HepG2 (cell line): ENCODE results near the gene ARL5A. TPM values are rescaled to one million over a fixed set of nuclear protein-coding genes. Genes with fewer than 3 reads are reported as not detected.

Source experiments
- ATAC-seq: fragments of 200-7000 bp; cut with Tn5 transposase; 3 replicates; pipeline ENCODE4 v1.9.1; 2020; ENCODE audit warnings: mild to moderate bottlenecking, moderate library complexity
- BruUV-seq: library from RNA; stranded (reverse); fragments of 400-500 nt; replicated peaks from 2 replicates; lab custom pipeline; 2021; lab: Mats Ljungman, UMichigan
- CTCF ChIA-PET: fragments of 300-600 bp; formaldehyde crosslinking; extraction: SDS; loops from one replicate; lab custom pipeline; 2021; ENCODE audit warnings: low total read pairs, inconsistent platforms, low intra/inter-chr PET ratio; lab: Yijun Ruan, JAX
- POLR2A ChIA-PET: fragments of 350-600 bp; sonication (Branson Sonifier 250); formaldehyde crosslinking; loops from one replicate; lab custom pipeline; 2020; ENCODE audit warnings: antibody characterized with exemption, inconsistent platforms; lab: Yijun Ruan, JAX
- DNase-seq: peaks from one replicate; pipeline ENCODE4 v3.0.0-alpha.2; 2015; ENCODE audit warnings: low spot score
- FAIRE-seq: peaks from 3 replicates; lab custom pipeline; 2011; peaks lifted over from hg19 to GRCh38; lab: Jason Lieb, UNC
- H2AFZ ChIP-seq: one replicate; pipeline ENCODE4 v1.6.1; 2011; ENCODE audit warnings: low read length, inconsistent platforms
- H3K27ac ChIP-seq: fragments of 300-600 bp; 3 replicates; pipeline ENCODE4 v1.8.0; 2011; ENCODE audit warnings: mixed run types, mild to moderate bottlenecking, mixed read lengths, low read length, inconsistent platforms; ENCODE audit not compliant: insufficient read depth; ENCODE audit errors: extremely low read length
- H3K27me3 ChIP-seq, 2 experiments: fragments of 200-600 bp in 1 of 2; 2 replicates in 1 of 2; 3 replicates in 1 of 2; pipeline versions ENCODE4 v1.6.0 to v1.8.0; 2011; ENCODE audit warnings: low read length in 2 of 2, mild to moderate bottlenecking in 2 of 2, moderate library complexity in 2 of 2, inconsistent platforms in 1 of 2; ENCODE audit not compliant: insufficient read depth in 2 of 2, control insufficient read depth in 1 of 2
- H3K36me3 ChIP-seq, 2 experiments: fragments of 200-600 bp in 1 of 2; replicated peaks in 1 of 2; 2 replicates in 1 of 2; 3 replicates in 1 of 2; pipeline versions ENCODE4 v1.5.1 to v1.8.0; 2011; ENCODE audit warnings: low read length in 2 of 2, inconsistent platforms in 1 of 2; ENCODE audit not compliant: insufficient read depth in 2 of 2, control insufficient read depth in 1 of 2
- H3K4me1 ChIP-seq: 2 replicates; pipeline ENCODE4 v1.5.1; 2012; ENCODE audit warnings: low read length, inconsistent platforms; ENCODE audit not compliant: insufficient read depth
- H3K4me2 ChIP-seq: 2 replicates; pipeline ENCODE4 v1.6.0; 2011; ENCODE audit warnings: low read depth, low read length, inconsistent platforms
- H3K4me3 ChIP-seq, 3 experiments: fragments of 200-600 bp in 1 of 3; sonication (generic), shearing (Covaris generic) in 1 of 3; replicated peaks in 1 of 3; 2 replicates each; pipeline ENCODE4 v1.5.1; 2011 to 2016; ENCODE audit warnings: low read length in 3 of 3, inconsistent platforms in 2 of 3, low read depth in 2 of 3, mild to moderate bottlenecking in 2 of 3, control low read depth in 1 of 3, mixed read lengths in 1 of 3; ENCODE audit not compliant: insufficient read depth in 1 of 3
- H3K79me2 ChIP-seq: one replicate; pipeline ENCODE4 v1.6.1; 2011; ENCODE audit warnings: low read length, inconsistent platforms; ENCODE audit not compliant: insufficient read depth
- H3K9ac ChIP-seq: 2 replicates; pipeline ENCODE4 v1.6.0; 2011; ENCODE audit warnings: mild to moderate bottlenecking, low read depth, low read length, inconsistent platforms; ENCODE audit not compliant: insufficient read depth
- H3K9me3 ChIP-seq: 2 replicates; pipeline ENCODE4 v1.5.1; 2012; ENCODE audit warnings: mild to moderate bottlenecking, low read length
- H4K20me1 ChIP-seq: 2 replicates; pipeline ENCODE4 v1.6.0; 2011; ENCODE audit warnings: inconsistent platforms, mild to moderate bottlenecking, low read length, moderate library complexity; ENCODE audit not compliant: insufficient read depth
- AHDC1 ChIP-seq: sonication (generic); formaldehyde crosslinking; IDR thresholded peaks from 2 replicates; pipeline ENCODE4 v1.5.1; 2020; ENCODE audit warnings: mild to moderate bottlenecking, missing genetic modification reagents, borderline replicate concordance
- CREB1 ChIP-seq, 2 experiments: fragments of 450-650 bp in 1 of 2; IDR thresholded peaks; 2 replicates each; pipeline ENCODE4 v1.6.1; 2016 to 2017; ENCODE audit warnings: control low read depth in 1 of 2, mild to moderate bottlenecking in 1 of 2, missing compliant biosample characterization in 1 of 2, missing genetic modification characterization in 1 of 2
- FOXA1 ChIP-seq, 2 experiments: fragments of 450-650 bp in 1 of 2; sonication (generic) in 1 of 2; formaldehyde crosslinking in 1 of 2; IDR thresholded peaks; 2 replicates each; pipeline versions ENCODE4 v1.4.0 to v1.6.1; 2016 to 2020; ENCODE audit warnings: missing genetic modification reagents in 1 of 2
- FOXP1 ChIP-seq, 2 experiments: fragments of 450-650 bp in 1 of 2; IDR thresholded peaks; 2 replicates each; pipeline ENCODE4 v1.6.1; 2017 to 2018; ENCODE audit warnings: antibody characterized with exemption in 1 of 2
- PRDM4 ChIP-seq: sonication (generic); formaldehyde crosslinking; IDR thresholded peaks from 2 replicates; pipeline ENCODE4 v1.9.0; 2021; ENCODE audit warnings: missing genetic modification reagents, borderline replicate concordance
- SAP130 ChIP-seq: IDR thresholded peaks from 2 replicates; pipeline ENCODE4 v1.6.1; 2016; ENCODE audit warnings: low read depth
- SOX5 ChIP-seq: IDR thresholded peaks from 2 replicates; pipeline ENCODE4 v1.6.1; 2016; ENCODE audit warnings: borderline replicate concordance
- TEAD2 ChIP-seq: sonication (generic); formaldehyde crosslinking; IDR thresholded peaks from 2 replicates; pipeline ENCODE4 v1.9.0; 2021; ENCODE audit warnings: missing genetic modification reagents
- TEAD3 ChIP-seq: optimal IDR thresholded peaks from 2 replicates; pipeline ENCODE3; 2016; ENCODE audit warnings: borderline replicate concordance
- THAP11 ChIP-seq: IDR thresholded peaks from 2 replicates; pipeline ENCODE4 v1.6.1; 2016; ENCODE audit warnings: missing biosample characterization, missing genetic modification reagents
- THRA ChIP-seq: sonication (generic); formaldehyde crosslinking; IDR thresholded peaks from 2 replicates; pipeline ENCODE4 v1.4.0; 2020; ENCODE audit warnings: missing genetic modification reagents, borderline replicate concordance
- ZBTB7B ChIP-seq: sonication (generic); formaldehyde crosslinking; IDR thresholded peaks from 2 replicates; pipeline ENCODE4 v1.4.0; 2020; ENCODE audit warnings: missing genetic modification reagents
- ZNF230 ChIP-seq: sonication (generic); formaldehyde crosslinking; IDR thresholded peaks from 2 replicates; pipeline ENCODE4 v1.4.0; 2020; ENCODE audit warnings: mild to moderate bottlenecking, missing genetic modification reagents
- ZNF569 ChIP-seq: sonication (generic); formaldehyde crosslinking; IDR thresholded peaks from 2 replicates; pipeline ENCODE4 v1.5.0; 2020; ENCODE audit warnings: mild to moderate bottlenecking, missing genetic modification reagents, moderate library complexity, borderline replicate concordance
- in situ Hi-C: cut with HindIII; loops from 2 replicates; pipeline ENCODE4 v1.10.0; 2017; ENCODE audit warnings: low pct_unique_long_range_greater_than_20kb; ENCODE audit not compliant: extremely low pct_ligation_motif_present
- intact Hi-C: fragments of 100-400 bp; cut with micrococcal nuclease; formaldehyde crosslinking; loops from one replicate; pipeline ENCODE4 v1.10.0; 2022; ENCODE audit not compliant: unreplicated experiment
- polyA plus RNA-seq, 8 experiments: library from polyadenylated mRNA; depleted of rRNA in 3 of 8; stranded (reverse) in 7 of 8; unstranded in 1 of 8; fragments of >200 nt; fragmentation: Illumina TruSeq in 4 of 8; extraction: Trizol in 4 of 8; gene quantifications; 2 replicates each; pipeline versions ENCODE4 v1.2.1 to v1.2.3, GENCODE V29; 2011 to 2016; ENCODE audit warnings: low read depth in 4 of 8, missing spikeins in 1 of 8, mixed read lengths in 1 of 8; ENCODE audit not compliant: insufficient read depth in 1 of 8
- total RNA-seq, 5 experiments: library from RNA; depleted of rRNA; stranded (reverse); fragments of >200 nt; fragmentation: Illumina TruSeq; extraction: Trizol; gene quantifications; 2 replicates each; pipeline ENCODE4 v1.2.3, GENCODE V29; 2016; ENCODE audit warnings: low read depth in 1 of 5

Gene ARL5A
- total and polyA plus RNA-seq, 2 of the 13 experiments (the other 11 are each of a cell fraction or from before 2014, with no cell fraction given): 47.5 to 149 TPM

- H3K4me3 ChIP-seq: no peak overlapping the region
- no peak overlapping the region for H2AFZ ChIP-seq
- no peaks in the 10 kb centered on the region for H4K20me1 ChIP-seq
- FAIRE-seq: no peak
- POLR2A ChIA-PET: no interaction called here
- no peaks in the 10 kb centered on the region for H3K9me3 ChIP-seq
- no peaks in the 10 kb centered on the region for H3K27me3 ChIP-seq
- H3K9ac ChIP-seq: no peak overlapping the region
- peak; percentile 65 for DNase-seq
- no peaks in the 10 kb centered on the region for H3K36me3 ChIP-seq
- ATAC-seq: peak; percentile 84
- peaks cover 81% of the 10 kb centered on the region for H3K4me1 ChIP-seq
- in situ Hi-C loops: no loop called here
- H3K79me2 ChIP-seq: no peaks in the 10 kb centered on the region
- CTCF ChIA-PET: no interaction called here
- no TSS peak for BruUV-seq
- intact Hi-C loops: loop anchor here (10.0 kb wide), 2 partner anchors 119 to 271 kb away; no protein-coding TSS in a partner anchor
- no peak overlapping the region for H3K27ac ChIP-seq
- H3K4me2 ChIP-seq: peak overlapping the region; percentile 13; the same call in 1 of the 2 replicates
- TF ChIP-seq AHDC1 (CRISPR knock-in tag) (peak; percentile 51; the same call in 1 of the 2 replicates), THRA (peak; percentile 40; the same call in 1 of the 2 replicates), TEAD2 (CRISPR knock-in tag) (no peak), ZNF569 (CRISPR knock-in tag) (0 out of 2 replicates have a peak, but pooled peaks have one; percentile 35), ZNF230 (no peak), PRDM4 (CRISPR knock-in tag) (no peak), FOXP1 (IDR thresholded peaks at IDR 0.05) (no peak), FOXP1 (CRISPR knock-in tag; IDR thresholded peaks at IDR 0.05) (peak; percentile 64; the same call in 1 of the 2 replicates), ZBTB7B (no peak), SAP130 (CRISPR knock-in tag) (0 out of 2 replicates have a peak, but pooled peaks have one; percentile 21), CREB1 (IDR thresholded peaks at IDR 0.05) (no peak), CREB1 (CRISPR knock-in tag; IDR thresholded peaks at IDR 0.05) (peak; percentile 45; the same call in 1 of the 2 replicates), TEAD3 (no peak), FOXA1 (IDR thresholded peaks at IDR 0.05) (no peak), FOXA1 (CRISPR knock-in tag; IDR thresholded peaks at IDR 0.05) (peak; percentile 30; the same call in 1 of the 2 replicates), SOX5 (CRISPR knock-in tag) (peak; percentile 80; the same call in 1 of the 2 replicates), THAP11 (CRISPR knock-in tag) (peak; percentile 10; the same call in 1 of the 2 replicates)
Measured at GRCh38 chr2:151753540-151753939, 74.7 kb downstream of the ARL5A start.
